Neural cell (in vitro differentiated cells): ENCODE measurements around the gene EIF4B. TPM values are rescaled to one million over a fixed set of nuclear protein-coding genes. Genes with fewer than 3 reads are reported as not detected.

ENCODE experiments used
- H2AFZ ChIP-seq: fragments of 200-600, 300-800 bp; sonication (generic), shearing (Covaris generic); 2 replicates; pipeline ENCODE4 v1.6.0; 2014; ENCODE audit warnings: low read depth, mild to moderate bottlenecking, antibody characterized with exemption, low read length, moderate library complexity
- H3F3A ChIP-seq: fragments of 200-600 bp; shearing (Covaris generic); 2 replicates; pipeline ENCODE4 v1.6.1; 2016; ENCODE audit warnings: mild to moderate bottlenecking, moderate library complexity, mixed read lengths, antibody characterized with exemption, low read length; ENCODE audit not compliant: insufficient read depth, poor library complexity, severe bottlenecking
- H3K27ac ChIP-seq: fragments of 200-600, 300-800 bp; sonication (generic), shearing (Covaris generic); 2 replicates; pipeline ENCODE4 v1.5.1; 2014; ENCODE audit warnings: mild to moderate bottlenecking, low read length, moderate library complexity
- H3K27me3 ChIP-seq: fragments of 300-800, 200-600 bp; sonication (generic), shearing (Covaris generic); 2 replicates; pipeline ENCODE4 v1.6.0; 2014; ENCODE audit warnings: mild to moderate bottlenecking, low read depth, low read length, moderate library complexity; ENCODE audit not compliant: insufficient read depth
- H3K36me3 ChIP-seq: fragments of 300-800, 200-600 bp; sonication (generic), shearing (Covaris generic); 2 replicates; pipeline ENCODE4 v1.5.1; 2014; ENCODE audit warnings: mild to moderate bottlenecking, antibody characterized with exemption, low read length, moderate library complexity; ENCODE audit not compliant: insufficient read depth
- H3K4me2 ChIP-seq: fragments of 300-800, 200-600 bp; sonication (generic), shearing (Covaris generic); 2 replicates; pipeline ENCODE4 v1.6.0; 2014; ENCODE audit warnings: mild to moderate bottlenecking, low read length
- H3K4me3 ChIP-seq: fragments of 300-800, 200-600 bp; sonication (generic), shearing (Covaris generic); 2 replicates; pipeline ENCODE4 v1.5.1; 2014; ENCODE audit warnings: mild to moderate bottlenecking, low read length, moderate library complexity
- H3K79me2 ChIP-seq: fragments of 200-600 bp; shearing (Covaris generic); replicated peaks from 2 replicates; pipeline ENCODE4 v1.6.0; 2014; ENCODE audit warnings: mild to moderate bottlenecking, low read length, moderate library complexity; ENCODE audit not compliant: insufficient read depth
- H3K9ac ChIP-seq: fragments of 300-800, 200-600 bp; sonication (generic), shearing (Covaris generic); 2 replicates; pipeline ENCODE4 v1.6.1; 2016; ENCODE audit warnings: mild to moderate bottlenecking, low read length, mixed read lengths
- H3K9me2 ChIP-seq: fragments of 200-600 bp; shearing (Covaris generic); 2 replicates; pipeline ENCODE4 v1.6.1; 2016; ENCODE audit warnings: mild to moderate bottlenecking, low read length, mixed read lengths; ENCODE audit not compliant: insufficient read depth
- H3K9me3 ChIP-seq: fragments of 200-600, 300-800 bp; sonication (generic), shearing (Covaris generic); 2 replicates; pipeline ENCODE4 v1.6.1; 2016; ENCODE audit warnings: mild to moderate bottlenecking, mixed run types, low read length, moderate library complexity, mixed read lengths
- H4K20me1 ChIP-seq: fragments of 200-600 bp; shearing (Covaris generic); 2 replicates; pipeline ENCODE4 v1.6.1; 2016; ENCODE audit warnings: mild to moderate bottlenecking, mixed run types; ENCODE audit not compliant: insufficient read depth
- EP300 ChIP-seq: fragments of 450-650 bp; conservative IDR thresholded peaks from 2 replicates; pipeline ENCODE4 v1.6.1; 2014; ENCODE audit warnings: antibody characterized with exemption, mild to moderate bottlenecking, moderate library complexity; ENCODE audit not compliant: poor library complexity, severe bottlenecking
- EZH2 ChIP-seq: fragments of 200-600, 300-800 bp; shearing (Covaris generic), sonication (generic); IDR thresholded peaks from 2 replicates; pipeline ENCODE4 v1.6.1; 2014; ENCODE audit warnings: antibody characterized with exemption, low read length, borderline replicate concordance, mild to moderate bottlenecking; ENCODE audit not compliant: insufficient read depth, poor library complexity, severe bottlenecking
- MXI1 ChIP-seq: fragments of 450-650 bp; conservative IDR thresholded peaks from 2 replicates; pipeline ENCODE4 v1.6.1; 2014; ENCODE audit warnings: antibody characterized with exemption, mild to moderate bottlenecking; ENCODE audit not compliant: poor library complexity, severe bottlenecking
- POLR2AphosphoS5 ChIP-seq: IDR thresholded peaks from 2 replicates; pipeline ENCODE4 v1.6.1; 2012
- RAD21 ChIP-seq: fragments of 450-650 bp; conservative IDR thresholded peaks from 2 replicates; pipeline ENCODE4 v1.6.1; 2014; ENCODE audit warnings: antibody characterized with exemption, mild to moderate bottlenecking, moderate library complexity
- REST ChIP-seq: IDR thresholded peaks from 2 replicates; pipeline ENCODE4 v1.6.1; 2012; ENCODE audit warnings: borderline replicate concordance
- SMC3 ChIP-seq: fragments of 450-650 bp; conservative IDR thresholded peaks from 2 replicates; pipeline ENCODE4 v1.6.1; 2014; ENCODE audit warnings: antibody characterized with exemption, mild to moderate bottlenecking, moderate library complexity; ENCODE audit not compliant: poor library complexity
- TAF1 ChIP-seq: IDR thresholded peaks from 2 replicates; pipeline ENCODE4 v1.6.1; 2012; ENCODE audit warnings: low read depth
- polyA plus RNA-seq: library from polyadenylated mRNA; depleted of rRNA; stranded (reverse); fragments of >200 nt; gene quantifications from 2 replicates; pipeline ENCODE4 v1.2.3, GENCODE V29; 2014
- TF ChIP-seq, protein P1 (sequence below): fragments of 450-650 bp; IDR thresholded peaks from 2 replicates; pipeline ENCODE4 v1.5.1; 2014; ENCODE audit warnings: antibody characterized with exemption, mild to moderate bottlenecking, moderate library complexity; ENCODE audit not compliant: poor library complexity, severe bottlenecking

The EIF4B gene
- polyA plus RNA-seq, 1 donor from 2014 or later: 333 TPM

DNA sequence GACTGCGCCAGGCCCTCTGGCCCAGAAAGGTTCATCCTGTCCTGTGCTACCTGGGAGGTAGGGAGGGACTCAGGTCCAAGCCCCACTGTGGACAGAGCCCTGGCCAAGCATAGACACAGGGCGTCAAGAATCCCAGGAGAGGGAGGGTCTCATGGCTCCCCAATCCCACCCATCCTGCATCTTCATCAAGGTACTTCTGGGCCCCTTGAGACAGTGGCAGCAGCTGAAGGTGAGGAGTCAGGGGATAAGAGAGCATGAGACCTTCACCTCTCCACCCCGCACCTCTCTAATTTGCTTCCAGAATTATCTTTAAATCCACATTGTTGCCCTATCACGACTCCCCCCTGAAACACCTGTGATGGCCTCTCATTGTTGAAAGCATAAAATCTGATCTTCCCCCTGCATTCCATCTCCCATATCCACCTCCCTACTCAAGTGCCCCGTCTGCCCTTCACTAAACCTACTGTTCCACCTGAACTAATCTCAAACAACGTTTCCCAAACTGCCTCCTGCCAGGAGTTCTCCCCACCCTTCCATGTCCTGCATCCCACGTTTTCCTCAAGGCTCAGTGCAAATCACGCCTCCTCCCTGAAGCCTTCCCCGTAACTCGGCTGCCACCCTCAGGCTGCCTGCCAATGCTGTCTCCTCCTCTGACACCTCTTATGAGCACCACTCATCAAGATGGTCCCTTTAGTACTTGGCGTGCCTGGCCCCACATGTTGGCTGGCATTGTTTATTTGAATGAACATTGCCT, 30.3 kb upstream of the EIF4B start:
- H3K9me3 ChIP-seq: no peaks in the 10 kb centered on the region
- no peak overlapping the region for H3K9ac ChIP-seq
- no peaks in the 10 kb centered on the region for H3K79me2 ChIP-seq
- no peak overlapping the region for H3K4me2 ChIP-seq
- H3F3A ChIP-seq: no peaks in the 10 kb centered on the region
- TF ChIP-seq, protein P1, sequence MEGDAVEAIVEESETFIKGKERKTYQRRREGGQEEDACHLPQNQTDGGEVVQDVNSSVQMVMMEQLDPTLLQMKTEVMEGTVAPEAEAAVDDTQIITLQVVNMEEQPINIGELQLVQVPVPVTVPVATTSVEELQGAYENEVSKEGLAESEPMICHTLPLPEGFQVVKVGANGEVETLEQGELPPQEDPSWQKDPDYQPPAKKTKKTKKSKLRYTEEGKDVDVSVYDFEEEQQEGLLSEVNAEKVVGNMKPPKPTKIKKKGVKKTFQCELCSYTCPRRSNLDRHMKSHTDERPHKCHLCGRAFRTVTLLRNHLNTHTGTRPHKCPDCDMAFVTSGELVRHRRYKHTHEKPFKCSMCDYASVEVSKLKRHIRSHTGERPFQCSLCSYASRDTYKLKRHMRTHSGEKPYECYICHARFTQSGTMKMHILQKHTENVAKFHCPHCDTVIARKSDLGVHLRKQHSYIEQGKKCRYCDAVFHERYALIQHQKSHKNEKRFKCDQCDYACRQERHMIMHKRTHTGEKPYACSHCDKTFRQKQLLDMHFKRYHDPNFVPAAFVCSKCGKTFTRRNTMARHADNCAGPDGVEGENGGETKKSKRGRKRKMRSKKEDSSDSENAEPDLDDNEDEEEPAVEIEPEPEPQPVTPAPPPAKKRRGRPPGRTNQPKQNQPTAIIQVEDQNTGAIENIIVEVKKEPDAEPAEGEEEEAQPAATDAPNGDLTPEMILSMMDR: no peak
- TF ChIP-seq EZH2 (no peak), RAD21 (no peak), EP300 (no peak), MXI1 (no peak), REST (no peak), POLR2AphosphoS5 (no peak), SMC3 (no peak), TAF1 (no peak)
- H3K4me3 ChIP-seq: no peak overlapping the region
- H2AFZ ChIP-seq: no peak overlapping the region
- H3K9me2 ChIP-seq: no peaks in the 10 kb centered on the region
- H4K20me1 ChIP-seq: no peaks in the 10 kb centered on the region
- H3K36me3 ChIP-seq: no peaks in the 10 kb centered on the region
- H3K27ac ChIP-seq: no peak overlapping the region
- H3K27me3 ChIP-seq: no peaks in the 10 kb centered on the region

DNA sequence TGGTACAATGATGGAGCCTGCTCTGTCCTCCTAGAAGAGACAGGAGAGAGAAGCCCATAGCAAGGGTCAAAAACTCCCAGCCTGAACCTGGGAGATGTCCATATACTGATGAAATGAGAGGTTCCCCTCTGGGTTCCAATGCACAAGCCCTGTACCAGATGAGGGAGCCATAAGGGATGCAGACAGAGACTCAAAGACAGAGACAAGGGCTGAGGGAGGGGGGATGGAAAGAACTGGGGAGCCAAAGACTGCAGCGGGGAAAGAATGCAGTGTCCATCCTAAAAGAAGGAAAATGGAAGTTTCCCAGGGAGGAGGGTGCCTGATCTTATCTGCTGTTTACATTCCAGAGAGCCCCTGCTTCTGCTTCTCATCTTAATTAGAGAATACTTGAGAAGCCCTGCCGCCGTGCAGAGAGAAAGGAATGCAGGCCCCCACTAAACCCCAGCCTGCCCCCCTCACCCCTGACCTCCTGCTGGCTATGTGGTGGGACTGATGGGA, 29.6 kb upstream of the EIF4B start:
- H4K20me1 ChIP-seq: no peaks in the 10 kb centered on the region
- H3K36me3 ChIP-seq: no peaks in the 10 kb centered on the region
- no peak overlapping the region for H3K27ac ChIP-seq
- no peak overlapping the region for H3K4me2 ChIP-seq
- H3F3A ChIP-seq: no peaks in the 10 kb centered on the region
- H3K4me3 ChIP-seq: no peak overlapping the region
- H3K9me2 ChIP-seq: no peaks in the 10 kb centered on the region
- H3K9ac ChIP-seq: no peak overlapping the region
- H3K79me2 ChIP-seq: no peaks in the 10 kb centered on the region
- H3K27me3 ChIP-seq: no peaks in the 10 kb centered on the region
- no peak overlapping the region for H2AFZ ChIP-seq
- H3K9me3 ChIP-seq: no peaks in the 10 kb centered on the region
- TF ChIP-seq REST: no peak
- TF ChIP-seq MXI1: no peak
- no peak for TF ChIP-seq EP300
- no peak for TF ChIP-seq RAD21
